ENCODE measurements around the gene AGAP5. TPM values are rescaled to one million over a fixed set of nuclear protein-coding genes. Genes with fewer than 3 reads are reported as not detected.
"Not testable (repeated sequence)": the region's sequence is repeated elsewhere in the genome, so short reads cannot be mapped to it uniquely, and the experiment has no call there.

The AGAP5 gene
- total RNA-seq: 4.7 TPM

GRCh38 chr10:73697675-73698159, at the start of gene AGAP5:
TSS of gene AGAP5 (minus strand) at chr10:73698109. CDS start at chr10:73697755, 354 bp downstream.
- not testable (repeated sequence) for H3K9me3 ChIP-seq (ENCODE audit: control insufficient read depth in 3 of 3, low read length in 3 of 3); H3K9ac ChIP-seq (ENCODE audit: low read depth in 1 of 3, low read length in 3 of 3); H3K27ac ChIP-seq (ENCODE audit: low read depth, low read length); H3K36me3 ChIP-seq (ENCODE audit: control insufficient read depth in 3 of 3, insufficient read depth in 3 of 3, low read length in 3 of 3); H3K27me3 ChIP-seq (ENCODE audit: control insufficient read depth in 3 of 3, insufficient read depth in 3 of 3, low read length in 3 of 3); H3K4me3 ChIP-seq (ENCODE audit: low read length in 3 of 3); H3K4me1 ChIP-seq (ENCODE audit: control insufficient read depth in 3 of 3, insufficient read depth in 3 of 3, low read length in 3 of 3)

- peaks cover 18 to 42% (median 23%) of the 10 kb centered on the region in 3 donors for H3K4me1 ChIP-seq (ENCODE audit: control insufficient read depth in 3 of 3, insufficient read depth in 3 of 3, low read length in 3 of 3)
- H3K27me3 ChIP-seq (ENCODE audit: control insufficient read depth in 3 of 3, insufficient read depth in 3 of 3, low read length in 3 of 3): no peaks in the 10 kb centered on the region
- no peak overlapping the region for H3K9ac ChIP-seq (ENCODE audit: low read depth in 1 of 3, low read length in 3 of 3)
- H3K4me3 ChIP-seq (ENCODE audit: low read length in 3 of 3): no peak overlapping the region
- H3K27ac ChIP-seq (ENCODE audit: low read depth, low read length): no peak overlapping the region
- H3K9me3 ChIP-seq (ENCODE audit: control insufficient read depth in 3 of 3, low read length in 3 of 3): no peaks in the 10 kb centered on the region
- peaks cover 11 to 26% (median 22%) of the 10 kb centered on the region in 3 donors for H3K36me3 ChIP-seq (ENCODE audit: control insufficient read depth in 3 of 3, insufficient read depth in 3 of 3, low read length in 3 of 3)
Observed at GRCh38 chr10:73746721-73747120, 48.8 kb upstream of the AGAP5 start.

GRCh38 chr10:73744664-73744975, 46.7 kb upstream of the AGAP5 start:
- H3K9ac ChIP-seq (ENCODE audit: low read depth in 1 of 3, low read length in 3 of 3): peak overlapping the region; percentile 97 to 99 (median 99)
- peaks cover 4 to 11% (median 7%) of the 10 kb centered on the region in 3 donors for H3K36me3 ChIP-seq (ENCODE audit: control insufficient read depth in 3 of 3, insufficient read depth in 3 of 3, low read length in 3 of 3)
- H3K4me1 ChIP-seq (ENCODE audit: control insufficient read depth in 3 of 3, insufficient read depth in 3 of 3, low read length in 3 of 3): peaks cover 18 to 40% (median 23%) of the 10 kb centered on the region in 3 donors
- peak overlapping the region; percentile 83 to 99 (median 91) for H3K4me3 ChIP-seq (ENCODE audit: low read length in 3 of 3)
- H3K9me3 ChIP-seq (ENCODE audit: control insufficient read depth in 3 of 3, low read length in 3 of 3): no peaks in the 10 kb centered on the region
- H3K27ac ChIP-seq (ENCODE audit: low read depth, low read length): peak overlapping the region; percentile 95
- H3K27me3 ChIP-seq (ENCODE audit: control insufficient read depth in 3 of 3, insufficient read depth in 3 of 3, low read length in 3 of 3): no peaks in the 10 kb centered on the region

GRCh38 chr10:73743905-73744663, 46.2 kb upstream of the AGAP5 start, which contains the start of gene SEC24C:
TSS of gene SEC24C (plus strand) at chr10:73744372. CDS start at chr10:73746833, 2,461 bp downstream.
- Histone ChIP-seq H3K9ac (ENCODE audit: low read depth in 1 of 3, low read length in 3 of 3) (peak within 1 kb of the TSS; percentile 97 to 99 (median 99)), H3K4me1 (ENCODE audit: control insufficient read depth in 3 of 3, insufficient read depth in 3 of 3, low read length in 3 of 3) (peaks cover 18 to 36% (median 19%) of the 10 kb centered on the region in 3 donors), H3K36me3 (ENCODE audit: control insufficient read depth in 3 of 3, insufficient read depth in 3 of 3, low read length in 3 of 3) (peaks cover 3 to 9% (median 3%) of the 10 kb centered on the region in 3 donors), H3K27me3 (ENCODE audit: control insufficient read depth in 3 of 3, insufficient read depth in 3 of 3, low read length in 3 of 3) (no peaks in the 10 kb centered on the region), H3K9me3 (ENCODE audit: control insufficient read depth in 3 of 3, low read length in 3 of 3) (no peaks in the 10 kb centered on the region), H3K4me3 (ENCODE audit: low read length in 3 of 3) (peak within 1 kb of the TSS; percentile 83 to 99 (median 91)), H3K27ac (ENCODE audit: low read depth, low read length) (peak within 1 kb of the TSS; percentile 95)

- H3K27me3 ChIP-seq (ENCODE audit: control insufficient read depth in 3 of 3, insufficient read depth in 3 of 3, low read length in 3 of 3): no peaks in the 10 kb centered on the region
- H3K9ac ChIP-seq (ENCODE audit: low read depth in 1 of 3, low read length in 3 of 3): peak overlapping the region; percentile 97 to 99 (median 99)
- H3K27ac ChIP-seq (ENCODE audit: low read depth, low read length): peak overlapping the region; percentile 95
- H3K4me1 ChIP-seq (ENCODE audit: control insufficient read depth in 3 of 3, insufficient read depth in 3 of 3, low read length in 3 of 3): peaks cover 17 to 32% (median 18%) of the 10 kb centered on the region in 3 donors
- peak overlapping the region; percentile 83 to 99 (median 91) for H3K4me3 ChIP-seq (ENCODE audit: low read length in 3 of 3)
- no peaks in the 10 kb centered on the region for H3K9me3 ChIP-seq (ENCODE audit: control insufficient read depth in 3 of 3, low read length in 3 of 3)
- H3K36me3 ChIP-seq (ENCODE audit: control insufficient read depth in 3 of 3, insufficient read depth in 3 of 3, low read length in 3 of 3): peaks cover 0 to 5% (median 0%) of the 10 kb centered on the region in 3 donors
Observed at GRCh38 chr10:73743327-73743904, 45.5 kb upstream of the AGAP5 start.

DNA sequence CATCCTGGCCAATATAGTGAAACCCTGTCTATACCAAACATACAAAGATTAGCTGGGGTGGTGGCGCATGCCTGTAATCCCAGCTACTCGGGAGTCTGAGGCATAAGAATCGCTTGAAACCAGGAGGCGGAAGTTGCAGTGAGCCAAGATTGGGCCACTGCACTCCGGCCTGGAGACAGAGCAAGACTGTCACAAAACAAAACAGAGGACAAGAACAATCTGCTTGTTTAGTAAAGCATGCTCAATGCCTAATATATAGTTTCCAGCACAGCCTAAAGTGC, 44.5 kb upstream of the AGAP5 start:
- Histone ChIP-seq H3K27me3 (ENCODE audit: control insufficient read depth in 3 of 3, insufficient read depth in 3 of 3, low read length in 3 of 3) (no peaks in the 10 kb centered on the region), H3K9me3 (ENCODE audit: control insufficient read depth in 3 of 3, low read length in 3 of 3) (no peaks in the 10 kb centered on the region), H3K9ac (ENCODE audit: low read depth in 1 of 3, low read length in 3 of 3) (no peak overlapping the region), H3K4me1 (ENCODE audit: control insufficient read depth in 3 of 3, insufficient read depth in 3 of 3, low read length in 3 of 3) (peaks cover 17 to 32% (median 18%) of the 10 kb centered on the region in 3 donors), H3K27ac (ENCODE audit: low read depth, low read length) (no peak overlapping the region), H3K36me3 (ENCODE audit: control insufficient read depth in 3 of 3, insufficient read depth in 3 of 3, low read length in 3 of 3) (peaks cover 0 to 5% (median 2%) of the 10 kb centered on the region in 3 donors), H3K4me3 (ENCODE audit: low read length in 3 of 3) (no peak overlapping the region)

DNA sequence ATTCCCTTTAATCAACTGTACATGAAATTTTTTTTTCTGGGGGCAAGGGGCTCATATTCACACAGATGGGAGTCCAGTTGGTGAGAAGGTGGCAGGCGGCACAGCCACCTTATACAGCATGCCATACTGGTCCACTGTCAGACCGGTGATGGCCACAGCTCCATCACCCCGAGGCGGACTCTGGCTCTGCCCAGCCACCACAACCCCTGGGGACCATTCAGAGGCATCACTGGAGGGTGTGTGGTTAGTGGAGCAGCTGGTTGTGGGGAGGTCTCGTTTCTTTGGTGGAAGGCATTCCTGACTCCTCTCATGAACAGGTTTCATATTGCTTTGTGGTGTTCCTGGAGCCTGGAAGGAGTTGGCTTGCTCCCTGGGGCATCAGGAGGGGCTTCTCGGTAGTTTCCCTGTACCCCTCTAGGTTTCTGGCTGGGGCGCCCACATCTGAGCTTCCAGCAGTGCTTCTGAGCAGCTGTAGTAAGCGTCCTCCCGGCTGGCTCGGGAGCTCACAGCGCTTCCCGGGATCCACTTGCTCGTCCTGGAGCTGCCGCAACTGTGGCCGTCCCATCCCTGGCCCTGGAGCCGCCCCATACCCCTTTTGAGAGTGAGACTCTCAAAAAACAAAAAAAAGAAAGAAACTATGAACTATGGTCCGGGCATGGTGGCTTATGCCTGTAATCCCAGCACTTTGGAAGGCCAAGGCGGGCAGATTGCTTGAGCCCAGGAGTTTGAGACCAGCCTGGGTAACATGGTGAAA, 42.8 kb upstream of the AGAP5 start:
- H3K9me3 ChIP-seq (ENCODE audit: control insufficient read depth in 3 of 3, low read length in 3 of 3); H3K27me3 ChIP-seq (ENCODE audit: control insufficient read depth in 3 of 3, insufficient read depth in 3 of 3, low read length in 3 of 3); H3K9ac ChIP-seq (ENCODE audit: low read depth in 1 of 3, low read length in 3 of 3); H3K27ac ChIP-seq (ENCODE audit: low read depth, low read length); H3K4me3 ChIP-seq (ENCODE audit: low read length in 3 of 3); H3K36me3 ChIP-seq (ENCODE audit: control insufficient read depth in 3 of 3, insufficient read depth in 3 of 3, low read length in 3 of 3): not testable (repeated sequence)
- H3K4me1 ChIP-seq (ENCODE audit: control insufficient read depth in 3 of 3, insufficient read depth in 3 of 3, low read length in 3 of 3): peaks cover 14 to 32% (median 18%) of the 10 kb centered on the region in 3 donors

DNA sequence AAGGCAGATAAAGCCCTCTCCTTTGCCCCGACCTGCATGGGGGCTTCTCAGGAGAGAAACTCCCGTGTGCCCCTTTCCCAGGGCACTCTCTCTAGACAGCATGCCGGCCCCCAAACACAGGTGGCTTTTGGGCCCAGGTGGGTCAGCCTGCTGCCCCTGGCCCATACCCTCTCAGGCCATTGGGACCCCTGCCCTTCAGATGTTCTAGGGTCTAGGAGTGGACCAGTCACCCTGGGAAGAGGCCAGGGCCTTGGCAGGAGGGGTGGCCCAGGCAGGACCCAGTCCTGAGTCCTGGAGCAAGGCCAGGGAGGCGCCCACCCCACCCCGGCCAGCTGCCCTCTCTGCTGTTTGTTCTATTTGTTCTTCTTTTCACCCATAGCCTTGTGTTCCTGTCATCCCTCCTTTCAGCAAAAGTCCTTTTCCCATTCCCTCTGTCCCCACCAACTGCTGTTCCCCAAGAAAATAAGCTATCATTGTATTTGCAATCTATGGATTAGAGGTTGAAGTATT, 36.9 kb upstream of the AGAP5 start:
- no peak overlapping the region for H3K27ac ChIP-seq (ENCODE audit: low read depth, low read length)
- H3K9ac ChIP-seq (ENCODE audit: low read depth in 1 of 3, low read length in 3 of 3): peak overlapping the region in 1 of 3 donors; percentile 25
- no peak overlapping the region for H3K4me3 ChIP-seq (ENCODE audit: low read length in 3 of 3)
- H3K4me1 ChIP-seq (ENCODE audit: control insufficient read depth in 3 of 3, insufficient read depth in 3 of 3, low read length in 3 of 3): peaks cover 16 to 23% (median 19%) of the 10 kb centered on the region in 3 donors
- H3K9me3 ChIP-seq (ENCODE audit: control insufficient read depth in 3 of 3, low read length in 3 of 3): no peaks in the 10 kb centered on the region
- H3K27me3 ChIP-seq (ENCODE audit: control insufficient read depth in 3 of 3, insufficient read depth in 3 of 3, low read length in 3 of 3): no peaks in the 10 kb centered on the region
- peaks cover 15 to 19% (median 18%) of the 10 kb centered on the region in 3 donors for H3K36me3 ChIP-seq (ENCODE audit: control insufficient read depth in 3 of 3, insufficient read depth in 3 of 3, low read length in 3 of 3)

- Histone ChIP-seq H3K4me1 (ENCODE audit: control insufficient read depth in 3 of 3, insufficient read depth in 3 of 3, low read length in 3 of 3) (peaks cover 16 to 23% (median 21%) of the 10 kb centered on the region in 3 donors), H3K27ac (ENCODE audit: low read depth, low read length) (no peak overlapping the region), H3K27me3 (ENCODE audit: control insufficient read depth in 3 of 3, insufficient read depth in 3 of 3, low read length in 3 of 3) (no peaks in the 10 kb centered on the region), H3K9me3 (ENCODE audit: control insufficient read depth in 3 of 3, low read length in 3 of 3) (no peaks in the 10 kb centered on the region), H3K36me3 (ENCODE audit: control insufficient read depth in 3 of 3, insufficient read depth in 3 of 3, low read length in 3 of 3) (peaks cover 15 to 19% (median 18%) of the 10 kb centered on the region in 3 donors), H3K9ac (ENCODE audit: low read depth in 1 of 3, low read length in 3 of 3) (peak overlapping the region in 1 of 3 donors; percentile 16), H3K4me3 (ENCODE audit: low read length in 3 of 3) (no peak overlapping the region)
Observed at GRCh38 chr10:73734028-73734720, 36.3 kb upstream of the AGAP5 start.

All from skeletal muscle tissue (tissue), 4 donors.